GM06990 (cell line): ENCODE measurements around the gene CYP27B1.
"Not testable (repeated sequence)": the region's sequence is repeated elsewhere in the genome, so short reads cannot be mapped to it uniquely, and the experiment has no call there.

ENCODE experiments used
- DNase-seq: peaks from one replicate; pipeline ENCODE4 v3.0.0-alpha.2; 2011; ENCODE audit not compliant: insufficient read length; ENCODE audit errors: extremely low read depth
- H3K27me3 ChIP-seq: replicated peaks from 2 replicates; pipeline ENCODE4 v1.6.0; 2011; ENCODE audit warnings: low read length; ENCODE audit not compliant: control insufficient read depth, insufficient read depth
- H3K36me3 ChIP-seq: 2 replicates; pipeline ENCODE4 v1.5.1; 2011; ENCODE audit warnings: low read length; ENCODE audit not compliant: control insufficient read depth, insufficient read depth
- H3K4me3 ChIP-seq: replicated peaks from 2 replicates; pipeline ENCODE4 v1.5.1; 2011; ENCODE audit warnings: low read depth, mild to moderate bottlenecking, control low read depth, low read length
- CTCF ChIP-seq: IDR thresholded peaks from 2 replicates; pipeline ENCODE4 v1.5.1; 2011; ENCODE audit warnings: low read length, control low read depth, mild to moderate bottlenecking, inconsistent platforms; ENCODE audit not compliant: insufficient read depth, poor library complexity, severe bottlenecking

The CYP27B1 gene

DNA sequence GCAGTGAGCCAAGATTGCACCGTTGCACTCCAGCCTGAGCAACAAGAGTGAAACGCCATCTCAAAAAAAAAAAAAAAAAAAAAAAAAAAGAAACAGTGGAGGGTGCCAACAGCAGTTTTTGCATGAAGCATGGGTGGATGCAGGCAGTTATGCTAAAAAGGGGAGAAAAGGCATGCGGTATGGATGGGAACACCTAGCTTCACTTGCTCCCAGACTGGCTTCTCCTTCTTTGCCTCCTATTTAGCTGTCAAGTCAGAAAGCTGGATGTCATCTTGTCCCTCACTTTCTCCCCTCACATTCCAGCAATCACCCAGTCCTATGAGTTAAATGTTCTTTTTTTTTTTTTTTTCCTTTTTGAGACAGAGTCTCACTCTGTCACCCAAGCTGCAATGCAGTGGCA is 8.2 kb upstream of the CYP27B1 start:
- Histone ChIP-seq H3K36me3 (peaks cover 2% of the 10 kb centered on the region; the same call in 1 of the 2 replicates), H3K4me3 (no peak overlapping the region), H3K27me3 (no peaks in the 10 kb centered on the region)
- no peak for DNase-seq
- TF ChIP-seq CTCF: no peak

GRCh38 chr12:57774634-57775033 is 7.8 kb upstream of the CYP27B1 start:
- DNase-seq, H3K4me3 ChIP-seq: not testable (repeated sequence)

DNA sequence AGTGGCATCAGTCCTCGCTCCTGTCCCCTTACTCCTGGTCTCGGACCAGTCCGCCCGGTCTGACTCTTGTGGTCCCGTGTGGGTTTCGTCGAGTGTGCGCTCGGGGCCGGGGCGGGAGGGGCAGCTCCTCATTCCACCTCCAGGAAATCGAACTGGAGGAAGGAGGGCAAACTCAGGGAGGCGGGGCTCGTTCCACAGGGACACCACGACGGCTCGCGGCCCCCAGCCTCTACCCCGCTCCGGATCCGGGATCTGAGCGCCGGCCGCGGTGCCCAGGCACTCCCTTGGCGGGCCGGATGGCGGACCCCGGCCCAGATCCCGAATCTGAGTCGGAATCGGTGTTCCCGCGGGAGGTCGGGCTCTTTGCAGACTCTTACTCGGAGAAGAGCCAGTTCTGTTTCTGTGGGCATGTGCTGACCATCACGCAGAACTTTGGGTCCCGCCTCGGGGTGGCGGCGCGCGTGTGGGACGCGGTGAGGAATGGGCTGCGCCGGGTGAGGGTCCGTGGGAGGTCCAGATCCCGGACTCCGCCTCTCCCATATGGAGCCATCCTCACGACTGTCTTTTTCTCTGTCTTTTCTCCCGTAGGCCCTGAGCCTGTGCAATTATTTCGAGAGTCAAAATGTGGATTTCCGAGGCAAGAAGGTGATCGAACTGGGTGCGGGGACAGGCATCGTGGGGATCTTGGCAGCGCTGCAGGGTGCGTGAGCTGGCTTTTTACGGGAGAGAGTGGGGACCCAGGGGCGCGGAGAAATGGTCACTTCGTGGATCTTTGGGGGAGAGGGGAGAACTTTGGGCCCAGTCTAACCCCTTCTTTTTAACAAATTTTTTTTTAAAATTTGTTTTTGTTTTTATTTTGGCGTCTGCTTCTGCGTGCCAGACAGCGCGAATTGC is 5.8 kb upstream of the CYP27B1 start, which contains the start of gene EEF1AKMT3:
Gene EEF1AKMT3, plus strand, starts transcription at position 186 of the 894 bp plus-strand sequence. Its CDS starts 111 bp downstream, at position 297.
- Histone ChIP-seq H3K27me3 (no peaks in the 10 kb centered on the region), H3K36me3 (peaks cover 4% of the 10 kb centered on the region), H3K4me3 (peak within 1 kb of the TSS; percentile 78)
- no peak for TF ChIP-seq CTCF
- no peak for DNase-seq

More at GRCh38 chr12:57774634-57775033, 7.8 kb upstream of the CYP27B1 start:
- H3K36me3 ChIP-seq, H3K27me3 ChIP-seq: not testable (repeated sequence)

- Histone ChIP-seq H3K36me3 (peaks cover 4% of the 10 kb centered on the region), H3K27me3 (no peaks in the 10 kb centered on the region), H3K4me3 (peak within 1 kb of the TSS; percentile 78)
- peak; percentile 93 for DNase-seq
- TF ChIP-seq CTCF: no peak
Observed at GRCh38 chr12:57771873-57772428, 5.1 kb upstream of the CYP27B1 start, which contains the start of gene METTL1. TSS of gene METTL1 (minus strand) at chr12:57772105. CDS start at chr12:57772083, 22 bp downstream.

DNA sequence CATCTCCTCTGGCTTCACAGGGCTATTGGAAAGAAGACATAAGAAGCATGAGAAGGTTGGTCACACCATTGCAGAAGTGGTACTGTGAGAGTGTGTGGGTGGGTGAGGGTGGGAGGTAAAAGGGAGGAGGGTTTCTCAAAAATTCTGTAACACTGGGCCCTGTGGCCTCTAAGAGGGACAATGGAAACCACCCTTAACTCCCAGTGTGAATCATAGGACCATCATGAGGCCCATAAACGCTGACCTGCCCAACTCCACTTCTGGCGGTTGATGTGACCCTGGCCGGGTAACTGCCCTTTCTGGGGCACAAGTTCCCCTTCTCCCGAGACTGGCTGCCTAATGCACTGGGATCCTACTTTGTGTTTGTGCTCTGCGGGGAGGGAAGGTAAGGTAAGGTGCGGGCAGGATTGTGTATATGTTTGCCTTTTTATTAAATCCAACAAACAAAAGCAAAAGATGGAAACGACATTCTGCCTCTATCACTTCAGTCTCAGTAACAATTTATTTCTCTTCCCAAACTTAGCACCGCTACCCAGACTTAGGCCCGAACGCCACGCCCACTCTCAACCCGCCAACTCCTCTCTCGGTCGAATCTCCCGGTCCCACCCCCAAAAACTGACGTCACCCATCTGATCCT is 4.5 kb upstream of the CYP27B1 start:
- H3K36me3 ChIP-seq: peaks cover 4% of the 10 kb centered on the region
- no peak for TF ChIP-seq CTCF
- no peaks in the 10 kb centered on the region; the same call in 1 of the 2 replicates for H3K27me3 ChIP-seq
- DNase-seq: no peak
- peak overlapping the region; percentile 78 for H3K4me3 ChIP-seq

DNA sequence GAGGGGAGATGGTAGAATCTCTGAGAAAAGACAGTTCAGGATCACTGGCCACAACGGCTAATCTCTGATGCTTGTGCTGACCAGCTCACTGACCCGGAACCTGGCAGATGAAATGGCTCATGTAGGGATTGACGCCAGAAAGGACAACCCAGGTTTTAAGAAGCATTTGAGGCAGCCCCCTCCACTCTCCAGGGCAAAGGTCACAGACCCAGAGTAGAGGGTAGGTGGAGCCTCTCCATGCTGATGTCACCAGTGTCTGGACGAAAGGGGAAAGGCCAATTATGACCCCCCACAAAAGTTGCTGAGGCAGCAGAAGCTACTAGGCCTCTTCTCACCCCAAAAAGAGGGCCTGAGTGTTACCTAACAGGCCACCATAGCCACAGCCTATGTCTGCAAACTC is 3.9 kb upstream of the CYP27B1 start:
- Histone ChIP-seq H3K4me3 (no peak overlapping the region; the same call in 1 of the 2 replicates), H3K36me3 (peaks cover 4% of the 10 kb centered on the region)
- no peak for DNase-seq

More for the DNA sequence above, 3.9 kb upstream of the CYP27B1 start:
- no peaks in the 10 kb centered on the region; the same call in 1 of the 2 replicates for H3K27me3 ChIP-seq
- no peak for TF ChIP-seq CTCF
